Measurements from ENCODE around the gene MACC1. TPM values are rescaled to one million over a fixed set of nuclear protein-coding genes. Genes with fewer than 3 reads are reported as not detected.

Gene MACC1
- total RNA-seq, 1 experiment from 2014 or later = 0.21 TPM

DNA sequence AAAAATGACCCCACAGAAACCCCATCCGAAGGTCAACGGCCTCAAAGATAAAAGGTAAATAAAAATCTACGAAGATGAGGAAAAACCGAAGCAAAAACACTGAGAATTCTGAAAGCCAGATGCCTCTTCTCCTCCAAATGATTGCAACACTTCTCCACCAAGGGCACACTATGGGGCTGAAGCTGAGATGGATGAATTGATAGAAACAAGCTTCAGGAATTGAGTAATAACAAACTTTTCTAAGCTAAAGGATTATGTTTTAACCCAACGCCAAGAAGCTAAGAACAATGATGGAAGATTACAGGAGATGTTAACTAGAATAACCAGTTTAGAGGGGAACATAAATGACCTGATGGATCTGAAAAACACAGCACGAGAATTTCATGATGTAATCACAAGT is 127.8 kb downstream of the MACC1 start:
- H3K27me3 ChIP-seq (ENCODE audit: control insufficient read depth, insufficient read depth, low read length) = no peaks in the 10 kb centered on the region
- no peak overlapping the region for H3K4me3 ChIP-seq (ENCODE audit: insufficient read depth, low read depth, low read length)
- DNase-seq = no peak
- H3K36me3 ChIP-seq (replicated peaks; ENCODE audit: control insufficient read depth, insufficient read depth, low read length) = no peaks in the 10 kb centered on the region

DNA sequence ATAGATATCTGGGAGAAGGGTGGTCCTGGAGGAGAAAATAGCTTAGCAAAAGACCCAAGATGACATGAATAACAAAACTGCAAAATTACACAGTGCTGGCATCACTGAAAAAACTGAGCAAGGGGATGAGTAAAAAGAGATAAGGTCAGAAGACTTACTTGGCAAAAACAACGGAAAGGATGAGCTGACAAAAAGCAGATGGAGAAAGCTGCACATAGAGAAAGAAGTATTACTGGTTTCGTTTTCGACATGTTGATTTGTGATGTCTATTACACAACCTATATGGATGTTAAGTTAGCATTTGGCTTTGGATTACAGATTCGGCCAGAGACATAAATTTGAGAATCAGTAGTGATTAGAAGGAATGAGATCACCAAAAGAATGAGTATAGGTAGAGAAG is 132.1 kb downstream of the MACC1 start:
- DNase-seq = no peak
- Histone ChIP-seq H3K36me3 (replicated peaks; ENCODE audit: control insufficient read depth, insufficient read depth, low read length) (no peaks in the 10 kb centered on the region), H3K4me3 (ENCODE audit: insufficient read depth, low read depth, low read length) (no peak overlapping the region), H3K27me3 (ENCODE audit: control insufficient read depth, insufficient read depth, low read length) (no peaks in the 10 kb centered on the region)

Other genes with a start within 250 kb of the MACC1 start
- gene ITGB8, start 113.5 kb upstream of the MACC1 start, total RNA-seq (2014; rRNA removed; shearing (Covaris generic)) = 1.5 and 2.2 TPM in 2 replicates

Data from H7 (cell line).